Skeletal muscle satellite cell (primary cell): ENCODE data around the gene STK10.

Experiments
- H3K27me3 ChIP-seq: 2 replicates; pipeline ENCODE4 v1.7.0; 2013; ENCODE audit warnings: low read length; ENCODE audit not compliant: control insufficient read depth, insufficient read depth
- H3K36me3 ChIP-seq: 2 replicates; pipeline ENCODE4 v1.7.0; 2013; ENCODE audit warnings: mild to moderate bottlenecking, control low read depth, low read length; ENCODE audit not compliant: insufficient read depth
- H3K4me1 ChIP-seq: 2 replicates; pipeline ENCODE4 v1.7.0; 2013; ENCODE audit warnings: low read length; ENCODE audit not compliant: control insufficient read depth, insufficient read depth
- H3K4me2 ChIP-seq: 2 replicates; pipeline ENCODE4 v1.7.0; 2013; ENCODE audit warnings: mild to moderate bottlenecking, low read length
- H3K4me3 ChIP-seq: 2 replicates; pipeline ENCODE4 v1.7.0; 2013; ENCODE audit warnings: low read length
- H3K9ac ChIP-seq: 2 replicates; pipeline ENCODE4 v1.7.0; 2013; ENCODE audit warnings: mild to moderate bottlenecking, low read depth, low read length, moderate library complexity
- H3K9me3 ChIP-seq: replicated peaks from 2 replicates; pipeline ENCODE4 v1.7.0; 2013; ENCODE audit warnings: mild to moderate bottlenecking, control low read depth, low read length

The STK10 gene

DNA sequence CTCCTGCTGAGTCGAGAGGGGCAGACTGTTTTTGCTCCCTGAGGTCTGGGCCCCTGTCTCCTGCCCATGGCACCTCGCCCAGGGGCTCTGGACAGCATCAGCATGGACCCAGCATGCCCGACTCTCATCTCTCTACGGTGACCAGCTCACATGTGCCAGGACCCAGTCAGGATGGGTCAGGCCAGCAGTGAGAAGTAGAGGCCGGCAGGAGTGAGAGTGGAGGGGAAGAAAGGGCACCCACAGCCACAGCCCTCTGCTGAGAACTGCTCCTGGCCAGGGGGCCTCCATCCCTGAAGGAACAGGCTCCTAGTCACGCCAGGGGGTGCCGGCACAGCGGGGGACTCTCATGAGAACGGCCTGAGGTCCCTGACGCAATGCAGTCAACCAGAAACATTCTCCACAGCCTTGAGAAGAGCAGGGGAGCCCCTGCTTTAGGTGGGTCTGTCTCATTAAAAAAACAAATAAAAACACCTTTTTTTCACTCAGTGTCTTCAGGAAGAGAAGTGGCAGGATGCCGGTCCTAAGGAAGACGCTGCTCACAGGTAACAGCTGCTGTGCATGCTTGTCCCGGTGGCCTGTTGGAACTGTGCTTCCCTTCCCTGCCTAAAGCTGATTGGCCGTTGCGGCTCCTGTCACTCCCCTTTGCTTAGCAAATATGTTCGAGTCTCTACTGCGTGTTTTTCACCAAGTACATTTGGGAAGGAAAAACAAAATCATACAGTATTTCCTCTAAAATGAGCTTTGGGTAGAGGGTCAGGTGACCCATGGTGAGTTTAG is 95.9 kb downstream of the STK10 start:
- Histone ChIP-seq H3K36me3 (peaks cover 33% of the 10 kb centered on the region), H3K4me1 (no peaks in the 10 kb centered on the region), H3K4me3 (no peak overlapping the region), H3K9me3 (no peaks in the 10 kb centered on the region), H3K9ac (no peak overlapping the region), H3K27me3 (no peaks in the 10 kb centered on the region), H3K4me2 (no peak overlapping the region)

DNA sequence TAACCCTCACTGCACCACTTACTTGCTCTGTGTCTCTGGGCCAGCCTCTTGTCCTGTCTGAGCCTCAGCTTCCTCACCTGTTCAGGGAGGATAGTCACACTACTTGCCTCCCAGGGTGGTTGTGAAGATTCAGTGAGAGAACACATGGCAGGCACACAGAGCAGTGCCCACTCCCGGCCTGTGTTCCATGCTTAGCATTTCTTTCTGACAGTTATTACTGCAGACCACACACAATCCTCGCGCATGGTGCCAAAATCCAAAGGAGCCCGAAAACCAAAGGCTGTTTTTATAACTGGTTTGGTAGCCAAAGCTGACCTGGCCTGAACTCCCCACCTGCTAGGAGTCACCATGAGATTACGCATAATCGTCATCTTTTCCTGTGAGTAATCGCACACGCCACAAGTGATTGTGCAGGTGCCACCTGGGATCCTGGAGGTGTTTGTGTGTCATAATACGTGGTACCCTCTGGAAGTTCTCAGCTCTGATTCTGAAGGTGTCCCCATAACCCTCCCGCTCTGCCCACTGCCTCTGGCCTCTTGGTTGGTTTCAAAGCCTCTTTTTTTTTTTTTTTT is 97.0 kb downstream of the STK10 start:
- no peaks in the 10 kb centered on the region for H3K9me3 ChIP-seq
- no peaks in the 10 kb centered on the region for H3K4me1 ChIP-seq
- H3K36me3 ChIP-seq = peaks cover 27% of the 10 kb centered on the region
- no peak overlapping the region for H3K4me2 ChIP-seq
- H3K9ac ChIP-seq = no peak overlapping the region
- no peak overlapping the region for H3K4me3 ChIP-seq
- no peaks in the 10 kb centered on the region for H3K27me3 ChIP-seq

DNA sequence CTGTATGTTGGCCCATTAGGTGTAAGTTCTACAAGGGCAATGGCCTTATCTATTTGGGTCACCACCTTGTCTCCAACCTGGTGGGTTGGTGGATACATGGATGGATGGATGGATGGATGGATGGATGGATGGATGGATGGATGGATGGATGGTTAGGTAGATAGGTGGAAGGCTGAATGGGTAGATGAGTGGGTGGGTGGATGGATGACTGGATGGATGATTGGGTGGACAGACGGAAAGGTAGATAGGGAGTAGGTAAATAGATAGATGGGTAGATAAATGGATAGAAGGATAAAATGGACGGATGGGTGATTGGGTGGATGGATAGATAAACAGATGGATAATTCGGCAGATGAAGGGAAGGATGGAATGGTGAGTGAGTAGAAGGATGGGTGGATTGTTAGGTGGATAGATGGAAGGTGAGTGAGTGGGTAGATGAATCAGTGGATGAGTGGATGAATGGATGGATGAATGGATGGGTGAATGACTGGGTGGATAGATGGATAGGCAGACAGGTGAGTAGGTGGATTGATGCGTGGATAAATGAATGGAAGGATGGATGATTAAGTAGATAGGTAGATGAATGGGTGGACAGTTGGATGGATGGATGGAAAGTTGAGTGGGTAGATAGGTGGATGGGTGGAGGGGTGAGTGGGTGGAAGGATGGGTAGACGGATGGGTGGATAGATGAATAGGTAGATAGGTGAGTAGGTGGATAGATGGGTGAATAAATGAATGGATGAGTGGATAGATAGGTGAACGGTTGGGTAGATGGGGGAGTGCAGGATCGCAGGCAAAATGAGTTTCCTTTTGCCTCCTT is 98.5 kb downstream of the STK10 start:
- Histone ChIP-seq H3K9ac (no peak overlapping the region), H3K4me2 (no peak overlapping the region), H3K36me3 (peaks cover 22% of the 10 kb centered on the region), H3K9me3 (no peaks in the 10 kb centered on the region), H3K4me3 (no peak overlapping the region), H3K4me1 (no peaks in the 10 kb centered on the region), H3K27me3 (no peaks in the 10 kb centered on the region)

DNA sequence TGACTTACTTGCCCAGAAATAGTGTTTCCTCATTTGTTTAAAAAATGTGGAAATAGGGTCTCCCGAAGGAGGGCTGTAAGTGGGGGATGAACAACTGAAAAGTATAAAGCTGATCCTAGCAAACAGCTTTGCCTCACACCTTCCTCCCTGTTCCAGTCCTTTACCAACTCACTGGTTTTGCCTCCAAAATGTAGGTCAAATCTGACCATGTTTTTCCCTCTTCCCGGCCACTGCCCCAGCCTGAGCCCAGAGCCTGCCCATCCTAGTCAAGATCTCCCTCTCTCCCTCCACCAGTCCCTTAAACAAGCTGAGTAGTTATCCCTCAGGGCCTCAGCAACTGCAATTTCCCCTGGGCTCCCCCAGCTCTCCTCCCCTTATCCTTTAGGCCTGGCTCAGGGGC is 99.2 kb downstream of the STK10 start:
- H3K4me3 ChIP-seq = no peak overlapping the region
- H3K36me3 ChIP-seq = peaks cover 22% of the 10 kb centered on the region
- H3K9me3 ChIP-seq = no peaks in the 10 kb centered on the region
- no peaks in the 10 kb centered on the region for H3K27me3 ChIP-seq
- no peaks in the 10 kb centered on the region for H3K4me1 ChIP-seq
- no peak overlapping the region for H3K9ac ChIP-seq
- no peak overlapping the region for H3K4me2 ChIP-seq

DNA sequence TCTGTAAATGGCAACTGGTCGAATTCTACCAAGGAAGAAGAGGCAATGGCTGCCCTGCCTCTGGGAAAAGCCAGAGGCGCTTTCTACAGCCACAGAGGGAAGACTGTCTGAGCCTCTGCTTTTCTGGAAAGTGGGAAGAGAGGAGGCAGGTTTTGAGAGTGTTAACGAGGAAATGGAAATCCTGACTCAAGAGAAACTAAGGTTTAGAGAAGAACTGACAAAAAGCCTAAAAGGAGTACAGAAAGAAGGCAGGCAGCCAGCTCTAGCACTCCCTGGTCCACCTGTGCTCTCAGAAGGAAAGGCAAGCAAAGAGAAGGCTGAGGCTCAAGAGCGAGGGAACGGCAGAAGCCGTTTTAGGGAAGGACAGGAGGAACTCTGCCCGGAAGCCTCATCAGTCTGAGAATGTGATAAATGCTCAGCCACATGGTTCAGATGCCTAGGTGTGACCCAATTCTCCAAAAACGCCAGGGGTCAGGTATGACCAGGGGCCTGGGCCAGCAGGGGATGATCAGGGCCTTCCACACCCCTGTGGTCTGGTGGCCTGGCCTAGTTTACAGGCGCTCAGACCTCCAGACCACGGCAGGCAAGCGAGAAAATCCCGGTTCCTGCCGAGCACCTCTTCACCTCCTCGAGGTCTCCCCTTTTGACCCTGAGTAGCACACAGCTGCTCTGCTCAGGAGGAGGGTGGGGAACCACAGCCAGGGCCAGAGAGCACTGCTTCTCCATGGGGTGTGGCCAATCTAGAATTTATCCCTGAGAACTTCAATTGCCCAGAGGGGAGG is 101.6 kb downstream of the STK10 start:
- Histone ChIP-seq H3K4me3 (no peak overlapping the region), H3K9me3 (no peaks in the 10 kb centered on the region), H3K4me1 (no peaks in the 10 kb centered on the region), H3K4me2 (no peak overlapping the region), H3K9ac (no peak overlapping the region), H3K36me3 (peaks cover 28% of the 10 kb centered on the region), H3K27me3 (no peaks in the 10 kb centered on the region)

DNA sequence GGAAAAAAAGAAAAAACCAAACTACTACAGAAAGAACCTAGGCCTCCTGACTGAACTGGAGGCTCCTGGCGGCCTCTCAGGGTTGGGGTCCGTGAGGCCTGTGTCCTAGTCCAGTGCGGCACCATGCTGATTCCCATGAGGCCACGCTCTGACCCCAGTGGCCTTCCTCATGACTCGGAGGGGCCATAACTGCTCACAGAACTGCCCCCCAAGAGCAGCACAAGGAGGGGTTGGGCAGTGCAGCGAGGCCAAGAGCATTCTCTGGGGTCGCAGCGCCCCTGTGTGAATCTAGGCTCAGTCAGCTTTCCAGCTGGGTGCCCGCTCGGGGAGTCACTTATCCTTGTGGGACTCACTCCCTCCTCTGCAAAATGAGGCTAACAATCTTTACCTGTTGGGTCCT is 102.3 kb downstream of the STK10 start:
- no peak overlapping the region for H3K4me2 ChIP-seq
- no peak overlapping the region for H3K4me3 ChIP-seq
- H3K9me3 ChIP-seq = no peaks in the 10 kb centered on the region
- H3K36me3 ChIP-seq = peaks cover 30% of the 10 kb centered on the region
- H3K4me1 ChIP-seq = no peaks in the 10 kb centered on the region
- no peaks in the 10 kb centered on the region for H3K27me3 ChIP-seq
- no peak overlapping the region for H3K9ac ChIP-seq

DNA sequence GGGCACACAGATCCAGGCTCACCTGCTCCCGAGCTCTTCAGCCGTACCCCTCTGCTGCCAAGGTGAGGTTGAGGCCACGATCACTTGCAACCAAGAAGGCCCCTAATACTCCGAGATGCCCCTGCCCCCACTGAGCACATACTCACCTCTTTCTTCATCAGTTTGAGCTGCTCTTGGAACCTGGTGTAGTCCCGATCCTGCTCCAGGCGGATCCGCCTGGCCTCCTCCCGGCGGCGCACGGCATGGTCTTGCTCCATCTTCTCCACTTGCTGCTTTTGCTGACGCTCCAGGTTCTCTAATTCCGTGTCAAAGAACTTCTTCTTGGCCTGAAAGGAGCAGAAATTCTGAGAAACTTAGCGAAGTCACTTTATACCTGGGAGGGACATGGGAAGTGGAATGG is 105.8 kb downstream of the STK10 start:
- Histone ChIP-seq H3K4me1 (no peaks in the 10 kb centered on the region), H3K27me3 (no peaks in the 10 kb centered on the region), H3K4me2 (no peak overlapping the region), H3K36me3 (peaks cover 35% of the 10 kb centered on the region), H3K9ac (no peak overlapping the region), H3K9me3 (no peaks in the 10 kb centered on the region), H3K4me3 (no peak overlapping the region)

DNA sequence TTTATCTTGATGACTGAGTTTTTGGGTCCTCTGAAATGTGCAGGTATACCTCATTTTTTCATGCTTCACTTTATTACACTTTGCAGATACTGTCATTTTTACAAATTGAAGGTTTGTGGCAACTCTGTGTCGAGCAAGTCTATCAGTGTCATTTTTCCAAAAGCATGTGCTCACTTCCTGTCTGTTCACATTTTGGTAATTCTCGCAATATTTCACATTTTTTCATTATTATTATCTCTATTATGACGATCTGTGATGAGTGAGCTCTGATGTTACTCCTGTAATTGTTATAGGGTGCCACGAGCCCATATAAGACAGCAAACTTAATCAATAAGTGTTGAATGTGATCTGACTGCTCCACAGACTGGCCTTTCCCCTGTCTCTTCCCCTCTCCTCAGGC is 108.1 kb downstream of the STK10 start:
- H3K36me3 ChIP-seq = peaks cover 48% of the 10 kb centered on the region

DNA sequence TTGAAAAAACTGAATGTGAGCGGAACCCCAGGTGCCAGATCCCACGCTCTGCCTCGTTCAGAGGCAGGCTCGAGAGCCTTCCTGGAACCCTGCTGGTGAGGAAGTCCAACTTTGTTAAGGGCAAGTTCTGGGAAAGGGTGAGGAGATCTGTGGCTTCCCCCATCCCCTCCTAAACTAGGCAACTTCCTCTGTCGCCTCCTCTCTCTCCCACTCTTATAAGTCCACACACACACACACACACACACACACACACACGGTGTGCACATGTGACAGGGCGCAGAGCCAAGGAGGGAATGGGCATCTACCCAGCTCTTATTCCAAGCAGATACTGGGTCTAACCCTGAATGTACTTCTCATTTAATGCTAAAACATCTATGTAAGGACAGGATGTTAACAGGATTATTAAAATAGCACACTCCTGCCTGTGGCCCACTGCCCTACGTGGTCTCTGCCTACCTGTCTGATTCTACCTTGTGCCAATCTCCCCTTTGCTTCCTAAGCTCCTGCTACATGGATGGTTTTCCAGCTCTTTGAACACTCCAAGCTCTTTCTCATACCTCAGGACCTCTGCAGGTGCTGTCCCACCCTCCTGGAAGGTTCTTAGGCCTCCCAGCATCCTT is 109.2 kb downstream of the STK10 start:
- no peaks in the 10 kb centered on the region for H3K4me1 ChIP-seq
- H3K36me3 ChIP-seq = peaks cover 48% of the 10 kb centered on the region
- no peaks in the 10 kb centered on the region for H3K27me3 ChIP-seq
- H3K4me2 ChIP-seq = no peak overlapping the region
- H3K9ac ChIP-seq = no peak overlapping the region
- H3K4me3 ChIP-seq = no peak overlapping the region
- no peaks in the 10 kb centered on the region for H3K9me3 ChIP-seq

More for the DNA sequence above, 108.1 kb downstream of the STK10 start:
- Histone ChIP-seq H3K9ac (no peak overlapping the region), H3K4me1 (no peaks in the 10 kb centered on the region), H3K9me3 (no peaks in the 10 kb centered on the region), H3K4me3 (no peak overlapping the region), H3K4me2 (no peak overlapping the region), H3K27me3 (no peaks in the 10 kb centered on the region)

DNA sequence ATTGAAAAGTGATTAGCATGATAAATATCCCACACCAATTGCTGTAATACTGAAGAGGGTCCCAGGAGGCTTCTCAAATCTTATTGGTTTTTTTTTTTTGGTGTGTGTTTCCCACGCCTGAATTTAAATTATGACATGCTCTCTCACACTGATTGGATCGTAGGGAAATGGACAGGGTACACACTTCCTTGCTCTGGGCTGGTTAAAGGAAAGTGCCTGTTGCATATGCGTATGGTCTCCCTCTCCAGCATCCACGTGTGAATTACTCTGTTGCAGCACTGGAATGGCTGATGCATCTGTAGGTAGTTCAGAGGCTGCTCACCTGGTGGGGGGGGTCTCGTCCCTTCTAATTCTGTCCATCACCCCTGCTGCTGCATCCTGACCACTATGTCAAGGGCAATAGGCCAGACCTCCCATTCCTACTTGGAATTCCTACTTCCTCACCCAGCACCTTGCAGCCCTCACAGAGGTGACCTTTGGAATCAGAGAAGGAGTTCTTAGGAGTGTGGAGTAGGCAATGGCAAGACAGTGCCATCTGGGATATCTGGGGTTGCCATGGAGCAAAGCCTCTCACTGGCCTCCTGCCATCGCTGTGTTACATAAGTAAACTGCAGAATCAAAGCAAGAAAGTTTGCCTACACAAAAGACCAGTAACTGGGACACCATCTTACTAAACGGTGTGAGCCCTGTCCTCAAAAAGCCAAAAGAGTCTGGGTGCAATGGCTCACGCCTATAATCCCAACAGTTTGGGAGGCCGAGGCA is 110.2 kb downstream of the STK10 start:
- Histone ChIP-seq H3K36me3 (peaks cover 46% of the 10 kb centered on the region), H3K9me3 (no peaks in the 10 kb centered on the region), H3K4me2 (no peak overlapping the region), H3K4me3 (no peak overlapping the region), H3K9ac (no peak overlapping the region), H3K4me1 (no peaks in the 10 kb centered on the region), H3K27me3 (no peaks in the 10 kb centered on the region)
